Neutrophil (primary cell): ENCODE measurements around the gene TCF12.

ENCODE experiments used
- H3K27ac ChIP-seq: fragments of 200-600 bp; sonication (generic); 2 replicates; pipeline ENCODE4 v1.5.1; 2016; ENCODE audit warnings: mild to moderate bottlenecking, moderate library complexity
- H3K27me3 ChIP-seq: fragments of 200-600 bp; sonication (generic); 2 replicates; pipeline ENCODE4 v1.6.0; 2016; ENCODE audit warnings: mild to moderate bottlenecking
- H3K36me3 ChIP-seq: fragments of 200-600 bp; sonication (generic); 2 replicates; pipeline ENCODE4 v1.5.1; 2017
- H3K4me1 ChIP-seq, 2 experiments: fragments of 200-600 bp in 1 of 2; sonication (generic) in 1 of 2; 1 replicate in 1 of 2; 2 replicates in 1 of 2; pipeline versions ENCODE4 v1.5.1 to v1.6.1; 2013 to 2016; ENCODE audit warnings: low read depth in 1 of 2, low read length in 1 of 2, mild to moderate bottlenecking in 1 of 2, moderate library complexity in 1 of 2; ENCODE audit not compliant: control insufficient read depth in 1 of 2, insufficient read depth in 1 of 2
- H3K4me3 ChIP-seq, 2 experiments: fragments of 200-600 bp in 1 of 2; sonication (generic) in 1 of 2; 1 replicate in 1 of 2; 2 replicates in 1 of 2; pipeline ENCODE4 v1.5.1; 2013 to 2016; ENCODE audit warnings: low read depth in 1 of 2, low read length in 1 of 2, mild to moderate bottlenecking in 1 of 2, moderate library complexity in 1 of 2
- H3K9me3 ChIP-seq: fragments of 200-600 bp; sonication (generic); 2 replicates; pipeline ENCODE4 v1.5.1; 2016
- CTCF ChIP-seq: fragments of 200-600 bp; sonication (generic); IDR thresholded peaks from 2 replicates; pipeline ENCODE4 v1.5.1; 2016; ENCODE audit warnings: antibody characterized with exemption

TCF12 gene

GRCh38 chr15:56992725-56993124 is 74.3 kb downstream of the TCF12 start:
- H3K4me1 ChIP-seq = peaks cover 5 to 11% of the 10 kb centered on the region in 2 experiments
- no peak overlapping the region for H3K4me3 ChIP-seq
- H3K9me3 ChIP-seq = no peaks in the 10 kb centered on the region
- peak overlapping the region; percentile 34 for H3K27ac ChIP-seq
- no peak for TF ChIP-seq CTCF
- H3K27me3 ChIP-seq = no peaks in the 10 kb centered on the region
- no peaks in the 10 kb centered on the region for H3K36me3 ChIP-seq

GRCh38 chr15:56994280-56994679 is 75.8 kb downstream of the TCF12 start:
- Histone ChIP-seq H3K9me3 (no peaks in the 10 kb centered on the region), H3K27me3 (no peaks in the 10 kb centered on the region), H3K4me3 (no peak overlapping the region), H3K27ac (no peak overlapping the region), H3K36me3 (no peaks in the 10 kb centered on the region), H3K4me1 (peaks cover 5 to 11% of the 10 kb centered on the region in 2 experiments)
- no peak for TF ChIP-seq CTCF

DNA sequence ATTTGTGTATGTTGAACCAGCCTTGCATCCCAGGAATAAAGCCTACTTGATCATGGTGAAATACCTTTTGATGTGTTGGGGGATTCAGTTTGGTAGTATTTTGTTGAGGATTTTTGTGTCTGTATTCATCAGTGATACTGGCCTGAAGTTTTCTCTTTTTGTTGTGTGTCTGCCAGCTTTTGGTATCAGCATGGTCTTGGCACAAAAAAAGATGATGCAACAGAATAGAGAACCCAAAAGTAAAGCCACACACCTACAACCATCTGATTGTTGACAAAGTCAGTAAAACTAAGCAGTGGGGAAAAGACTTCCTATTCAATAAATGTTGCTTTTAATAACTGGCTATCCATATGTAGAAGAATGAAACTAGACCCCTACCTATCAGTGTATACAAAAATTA is 77.6 kb downstream of the TCF12 start:
- no peaks in the 10 kb centered on the region for H3K36me3 ChIP-seq
- no peak overlapping the region for H3K27ac ChIP-seq
- no peak for TF ChIP-seq CTCF
- no peaks in the 10 kb centered on the region for H3K27me3 ChIP-seq
- no peaks in the 10 kb centered on the region for H3K9me3 ChIP-seq
- no peak overlapping the region for H3K4me3 ChIP-seq
- peaks cover 5 to 6% of the 10 kb centered on the region in 2 experiments for H3K4me1 ChIP-seq

DNA sequence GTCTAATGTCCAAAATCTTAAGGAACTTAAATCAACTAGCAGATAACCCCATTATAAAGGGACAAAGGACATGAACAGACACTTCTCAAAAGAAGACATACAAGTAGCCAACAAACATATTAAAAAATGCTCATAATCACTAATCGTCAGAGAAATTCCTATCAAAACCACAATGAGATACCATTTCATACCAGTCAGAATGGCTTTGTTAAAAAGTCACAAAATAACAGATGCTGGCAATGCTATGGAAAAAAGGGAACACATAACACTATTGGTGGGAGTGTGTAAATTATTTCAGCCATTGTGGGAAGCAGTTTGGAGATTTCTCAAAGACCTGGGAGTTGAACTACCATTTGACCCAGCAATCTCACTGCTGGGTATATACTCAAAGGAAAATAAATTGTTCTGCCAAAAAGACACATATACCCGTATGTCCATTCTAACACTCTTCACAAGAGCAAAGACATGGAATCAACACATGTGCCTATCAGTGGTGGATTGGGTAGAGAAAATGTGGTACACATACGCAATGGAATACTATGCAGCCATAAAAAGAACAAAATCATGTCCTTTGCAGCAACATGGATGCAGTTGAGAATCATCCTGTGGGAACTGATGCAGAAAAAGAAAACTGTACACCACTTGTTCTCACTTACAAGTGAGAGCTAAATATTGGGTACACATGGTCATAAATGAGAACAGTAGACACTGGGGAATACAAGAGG is 78.5 kb downstream of the TCF12 start:
- H3K27ac ChIP-seq = no peak overlapping the region
- no peaks in the 10 kb centered on the region for H3K27me3 ChIP-seq
- H3K4me1 ChIP-seq = peaks cover 5 to 6% of the 10 kb centered on the region in 2 experiments
- TF ChIP-seq CTCF = no peak
- no peak overlapping the region for H3K4me3 ChIP-seq
- no peaks in the 10 kb centered on the region for H3K9me3 ChIP-seq
- H3K36me3 ChIP-seq = no peaks in the 10 kb centered on the region

DNA sequence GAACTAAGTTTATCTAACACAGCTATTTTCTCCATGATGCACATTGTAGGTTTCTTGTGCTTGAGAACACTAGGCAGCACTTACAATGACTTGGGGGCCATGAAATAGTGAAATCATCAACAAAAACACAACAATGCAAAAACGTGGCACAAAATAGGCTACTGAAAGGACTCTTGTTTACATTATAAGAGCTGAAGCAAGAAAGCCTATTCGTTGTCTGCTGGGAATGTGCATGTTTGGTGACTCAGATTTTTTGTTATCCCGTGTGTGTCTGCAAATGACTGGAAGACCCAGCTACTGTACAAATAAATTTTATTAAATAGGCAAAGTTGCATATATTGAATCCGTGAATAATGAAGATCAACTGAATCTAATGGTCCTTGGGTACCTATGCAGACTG is 85.0 kb downstream of the TCF12 start:
- no peak for TF ChIP-seq CTCF
- no peak overlapping the region for H3K27ac ChIP-seq
- no peak overlapping the region for H3K4me3 ChIP-seq
- H3K4me1 ChIP-seq = peaks cover 0 to 4% of the 10 kb centered on the region in 2 experiments
- H3K27me3 ChIP-seq = no peaks in the 10 kb centered on the region
- H3K9me3 ChIP-seq = no peaks in the 10 kb centered on the region
- no peaks in the 10 kb centered on the region for H3K36me3 ChIP-seq
